IPS-NIHi7 (cell line): ENCODE data around the gene MPZ.
"Not testable (repeated sequence)": the region's sequence is repeated elsewhere in the genome, so short reads cannot be mapped to it uniquely, and the experiment has no call there.

Experiments
- DNase-seq: peaks from one replicate; pipeline ENCODE4 v3.0.0; 2012; ENCODE audit warnings: mixed read lengths; ENCODE audit errors: extremely low spot score

The MPZ gene

DNA sequence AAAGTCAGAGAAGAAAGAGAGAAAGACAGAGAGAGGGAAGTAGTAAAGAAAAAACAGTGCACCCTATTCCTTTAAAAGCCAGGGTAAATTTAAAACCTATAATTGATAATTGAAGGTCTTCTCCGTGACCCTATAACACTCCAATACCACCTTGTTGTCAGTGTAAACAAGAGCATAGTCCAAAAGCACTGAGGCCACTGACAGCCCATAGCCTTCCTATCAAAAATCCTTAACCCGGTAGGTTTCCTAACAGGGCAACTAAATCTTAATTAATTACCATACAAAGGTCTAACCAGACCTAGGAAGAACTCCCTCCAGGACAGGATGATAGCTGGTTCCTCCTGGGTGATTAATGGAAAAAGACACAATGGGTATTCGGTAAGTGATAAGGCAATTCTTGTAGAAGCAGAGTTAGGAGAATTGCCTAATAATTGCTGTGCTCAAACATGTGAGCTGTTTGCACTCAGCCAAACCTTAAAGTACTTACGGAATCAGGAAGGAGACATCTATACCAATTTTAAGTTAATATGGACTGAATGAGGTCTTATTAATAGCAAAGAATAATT is 53.7 kb downstream of the MPZ start:
- not testable (repeated sequence) for DNase-seq

- not testable (repeated sequence) for DNase-seq
Measured at GRCh38 chr1:161255302-161255701, 54.5 kb downstream of the MPZ start.
